NCI-H1417 treated with DMSO at 0.1 percent for 48 hours (cell line): ENCODE measurements around the gene ASCL2.
"Not testable (repeated sequence)": the region's sequence is repeated elsewhere in the genome, so short reads cannot be mapped to it uniquely, and the experiment has no call there.

Experiments
- DNase-seq: peaks from one replicate; lab custom pipeline; 2025; lab: John Stamatoyannopoulos, UW

The ASCL2 gene

GRCh38 chr11:2297623-2298030 lies 27.2 kb upstream of the ASCL2 start:
- no peak for DNase-seq

- no peak for DNase-seq
These were observed 26.7 kb upstream of the ASCL2 start for GRCh38 chr11:2296913-2297622.

- DNase-seq = no peak
These were observed 25.9 kb upstream of the ASCL2 start for GRCh38 chr11:2295971-2296912.

- DNase-seq = no peak
These were observed 24.5 kb upstream of the ASCL2 start for GRCh38 chr11:2294926-2295290.

- DNase-seq = no peak
These were observed 23.9 kb upstream of the ASCL2 start for GRCh38 chr11:2293984-2294925.

GRCh38 chr11:2293531-2293971 lies 23.2 kb upstream of the ASCL2 start:
- DNase-seq = no peak

- no peak for DNase-seq
These were observed 20.0 kb upstream of the ASCL2 start for GRCh38 chr11:2290351-2290841.

- DNase-seq = no peak
These were observed 19.5 kb upstream of the ASCL2 start for GRCh38 chr11:2289859-2290258.

GRCh38 chr11:2289350-2289749 lies 19.0 kb upstream of the ASCL2 start:
- DNase-seq = no peak

- DNase-seq = no peak
These were observed 16.7 kb upstream of the ASCL2 start for GRCh38 chr11:2287091-2287490.

- not testable (repeated sequence) for DNase-seq
These were observed 16.0 kb upstream of the ASCL2 start for GRCh38 chr11:2286350-2286749.

GRCh38 chr11:2280208-2280607 lies 9.8 kb upstream of the ASCL2 start:
- no peak for DNase-seq

GRCh38 chr11:2277933-2278523 lies 7.6 kb upstream of the ASCL2 start:
- DNase-seq = no peak

- no peak for DNase-seq
These were observed 6.6 kb upstream of the ASCL2 start for GRCh38 chr11:2277008-2277346.

GRCh38 chr11:2276280-2277007 lies 6.1 kb upstream of the ASCL2 start:
- no peak for DNase-seq

GRCh38 chr11:2275334-2276279 lies 5.2 kb upstream of the ASCL2 start:
- DNase-seq = no peak

- DNase-seq = no peak
These were observed 3.4 kb upstream of the ASCL2 start for GRCh38 chr11:2273771-2274170.

GRCh38 chr11:2273311-2273710 lies 2.9 kb upstream of the ASCL2 start:
- no peak for DNase-seq

GRCh38 chr11:2272946-2273280 lies 2.5 kb upstream of the ASCL2 start:
- no peak for DNase-seq
